Activated CD4-positive, CD25-positive, alpha-beta regulatory T cell (primary cell): ENCODE results near the gene CA14.
"Not testable (repeated sequence)": the region's sequence is repeated elsewhere in the genome, so short reads cannot be mapped to it uniquely, and the experiment has no call there.

Source experiments
- DNase-seq, 4 experiments: peaks; one replicate each; lab custom pipeline; 2025; lab: John Stamatoyannopoulos, UW

Gene CA14

GRCh38 chr1:150257624-150258585, at the start of gene CA14:
CA14 (plus strand) TSS chr1:150257774; CDS start chr1:150258129, 355 bp downstream.
- DNase-seq = no peak

- DNase-seq = not testable (repeated sequence)
Observed at GRCh38 chr1:150208460-150208859, 49.1 kb upstream of the CA14 start.

- no peak for DNase-seq
Observed at GRCh38 chr1:150210091-150210490, 47.5 kb upstream of the CA14 start.

GRCh38 chr1:150210706-150211105, 46.9 kb upstream of the CA14 start:
- no peak for DNase-seq

GRCh38 chr1:150212070-150212469, 45.5 kb upstream of the CA14 start:
- DNase-seq = no peak

GRCh38 chr1:150213170-150214098, 44.1 kb upstream of the CA14 start:
- peak; percentile 75 to 88 (median 83) for DNase-seq

- DNase-seq = not testable (repeated sequence)
Observed at GRCh38 chr1:150214099-150214756, 43.3 kb upstream of the CA14 start.

- not testable (repeated sequence) for DNase-seq
Observed at GRCh38 chr1:150215855-150216254, 41.7 kb upstream of the CA14 start.

GRCh38 chr1:150221552-150221951, 36.0 kb upstream of the CA14 start:
- DNase-seq = no peak

- DNase-seq = no peak
Observed at GRCh38 chr1:150224983-150225382, 32.6 kb upstream of the CA14 start.

- no peak for DNase-seq
Observed at GRCh38 chr1:150225546-150225945, 32.0 kb upstream of the CA14 start.

GRCh38 chr1:150226486-150226885, 31.1 kb upstream of the CA14 start:
- DNase-seq = no peak

GRCh38 chr1:150227228-150227627, 30.3 kb upstream of the CA14 start:
- DNase-seq = no peak

GRCh38 chr1:150228246-150228645, 29.3 kb upstream of the CA14 start:
- DNase-seq = not testable (repeated sequence)

GRCh38 chr1:150232921-150233320, 24.7 kb upstream of the CA14 start:
- DNase-seq = not testable (repeated sequence)

- DNase-seq = no peak
Observed at GRCh38 chr1:150233359-150234308, 23.9 kb upstream of the CA14 start.

GRCh38 chr1:150234309-150234565, 23.3 kb upstream of the CA14 start:
- no peak for DNase-seq

GRCh38 chr1:150234566-150235293, 22.8 kb upstream of the CA14 start:
- peak; percentile 63 to 68 (median 64) for DNase-seq

- DNase-seq = peak in 2 of 4 experiments; percentile 12 to 31
Observed at GRCh38 chr1:150235294-150235851, 22.2 kb upstream of the CA14 start.
